ENCODE data around the gene CA4.
"Not testable (repeated sequence)": the region's sequence is repeated elsewhere in the genome, so short reads cannot be mapped to it uniquely, and the experiment has no call there.

The CA4 gene

DNA sequence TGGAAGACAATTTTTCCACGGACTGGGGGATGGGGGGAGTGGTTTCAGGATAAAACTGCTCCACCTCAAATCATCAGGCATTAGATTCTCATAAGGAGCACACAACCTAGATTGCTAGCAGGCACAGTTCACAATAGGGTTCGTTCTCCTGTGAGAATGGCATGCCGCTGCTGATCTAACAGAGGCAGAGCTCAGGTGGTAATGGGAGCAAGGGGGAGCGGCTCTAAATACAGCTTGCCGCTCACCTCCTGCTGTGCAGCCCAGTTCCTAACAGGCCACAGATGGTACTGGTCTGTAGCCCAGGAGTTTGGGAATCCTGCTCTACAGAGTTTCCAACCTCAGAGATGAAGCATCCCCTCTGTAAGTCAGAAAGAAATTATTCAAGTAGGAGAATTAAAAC, 27.0 kb downstream of the CA4 start:
- DNase-seq = not testable (repeated sequence)

DNA sequence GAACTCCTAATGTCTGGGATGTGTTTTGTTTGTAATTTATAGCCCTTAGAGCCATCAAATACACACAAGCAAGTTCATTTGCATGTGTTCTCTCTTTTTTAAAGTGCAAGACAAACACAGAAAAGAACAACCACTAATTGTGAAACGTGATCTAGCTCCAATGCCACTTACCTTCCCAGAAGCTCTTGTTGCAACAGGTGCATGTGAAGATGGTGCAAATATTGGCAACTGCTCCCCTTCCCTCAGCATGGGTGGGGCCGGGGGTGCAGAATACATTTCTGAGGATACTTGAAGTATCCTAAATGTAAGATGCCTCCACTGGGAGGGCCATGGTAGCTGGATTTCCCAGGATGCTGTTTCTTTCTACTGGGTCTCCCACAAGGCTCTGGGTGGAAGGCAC, 28.4 kb downstream of the CA4 start:
- DNase-seq = not testable (repeated sequence)

- DNase-seq = not testable (repeated sequence)
Measured at GRCh38 chr17:60180380-60180779, 30.6 kb downstream of the CA4 start.

- DNase-seq = not testable (repeated sequence)
Measured at GRCh38 chr17:60186372-60186771, 36.6 kb downstream of the CA4 start.

DNA sequence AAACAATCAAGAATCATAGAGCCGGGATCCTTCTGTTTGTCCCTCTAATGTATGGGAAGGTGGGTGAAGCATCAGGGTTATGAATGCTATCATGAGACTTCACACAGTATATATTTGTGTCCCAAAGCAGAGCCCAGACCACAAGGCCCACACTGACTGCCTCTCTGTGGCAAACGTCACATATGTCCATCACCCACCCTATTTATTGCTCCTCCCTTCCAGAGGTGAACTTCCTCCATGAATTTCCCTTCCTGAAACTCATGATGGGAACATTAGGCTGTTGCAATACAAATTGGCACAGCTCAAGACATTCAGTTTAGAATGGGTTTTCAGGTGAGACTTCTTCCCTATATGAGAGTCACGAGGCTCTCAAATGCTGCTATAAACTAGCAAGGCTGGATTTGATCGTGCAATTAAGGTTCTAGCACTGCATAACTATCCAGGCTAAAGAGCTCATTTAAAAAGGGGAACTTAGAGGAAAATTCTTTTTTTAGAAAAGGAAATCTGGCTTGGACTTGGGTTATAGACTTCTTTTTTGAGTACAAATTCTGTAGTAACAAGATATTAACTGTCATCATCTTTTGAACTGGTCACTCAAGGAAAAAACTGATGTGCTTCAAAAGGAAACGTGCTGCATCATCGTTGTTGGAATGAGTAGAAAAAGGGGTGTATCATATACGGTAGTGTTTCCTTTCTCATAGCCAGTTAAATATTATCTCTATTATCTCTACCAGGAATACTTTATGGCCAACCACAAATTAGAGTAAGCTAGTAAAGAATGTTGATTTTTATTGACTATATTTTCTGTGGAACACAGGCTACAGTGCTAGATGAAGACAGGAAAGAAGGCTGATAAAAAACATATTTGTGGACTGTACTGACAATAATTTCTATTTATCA, 37.3 kb downstream of the CA4 start:
- peak; percentile 71 for DNase-seq

DNA sequence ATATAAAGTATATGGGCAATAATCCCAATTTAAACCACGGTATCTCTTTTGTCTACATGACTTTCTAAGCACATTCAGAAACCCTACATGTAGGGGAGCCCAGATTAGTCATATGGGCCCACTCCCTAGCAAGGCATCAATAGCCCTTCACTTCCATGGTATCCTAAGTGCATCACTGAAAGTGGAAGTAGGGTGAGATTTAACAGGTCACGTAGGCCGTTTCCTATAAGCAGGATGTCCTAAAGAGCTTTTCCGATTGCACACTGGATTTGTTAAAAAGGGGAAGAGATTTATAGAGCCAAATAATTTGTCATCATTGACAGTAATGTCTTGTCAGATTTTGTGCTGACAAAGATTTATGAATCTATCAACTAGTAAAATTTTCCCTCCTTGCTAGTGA, 39.0 kb downstream of the CA4 start:
- DNase-seq = no peak

DNA sequence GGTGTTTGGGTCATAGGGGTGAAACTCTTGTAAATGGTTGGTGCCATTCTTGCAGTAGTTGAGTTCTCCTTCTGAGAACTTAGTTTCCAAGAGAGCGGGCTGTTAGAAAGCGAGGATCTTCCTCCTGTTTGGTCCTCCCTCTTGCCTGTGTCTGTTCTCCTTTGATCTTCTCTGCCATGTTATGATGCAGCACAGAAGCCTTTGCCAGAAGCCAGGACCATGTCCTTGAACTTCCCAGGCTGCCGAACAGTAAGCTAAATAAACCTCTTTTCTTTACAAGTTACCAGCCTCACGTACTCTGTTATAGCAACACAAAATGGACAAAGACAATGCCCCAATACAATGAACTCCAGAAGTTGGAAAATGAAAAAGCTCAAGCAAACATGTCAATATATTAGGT, 40.3 kb downstream of the CA4 start:
- DNase-seq = not testable (repeated sequence)

DNA sequence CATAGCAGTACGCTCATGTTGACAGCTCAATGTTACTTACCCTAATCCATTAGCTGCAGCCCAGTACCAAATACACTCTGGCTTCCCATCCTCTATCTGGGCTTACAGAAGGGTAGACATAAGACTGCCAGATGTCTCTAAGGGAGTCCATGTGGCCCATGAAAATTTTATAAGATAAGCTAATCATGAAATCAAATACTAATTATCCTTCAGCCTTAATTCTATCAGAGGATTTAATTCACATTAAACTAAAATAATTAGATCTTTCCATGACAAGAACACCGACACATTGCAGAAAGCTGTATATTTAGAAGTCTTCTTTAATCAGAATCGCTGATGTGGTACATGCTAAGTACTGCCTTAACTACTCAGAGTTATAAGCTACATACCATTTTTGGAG, 43.3 kb downstream of the CA4 start:
- DNase-seq = not testable (repeated sequence)

GRCh38 chr17:60193482-60193881, 43.7 kb downstream of the CA4 start:
- DNase-seq = no peak

DNA sequence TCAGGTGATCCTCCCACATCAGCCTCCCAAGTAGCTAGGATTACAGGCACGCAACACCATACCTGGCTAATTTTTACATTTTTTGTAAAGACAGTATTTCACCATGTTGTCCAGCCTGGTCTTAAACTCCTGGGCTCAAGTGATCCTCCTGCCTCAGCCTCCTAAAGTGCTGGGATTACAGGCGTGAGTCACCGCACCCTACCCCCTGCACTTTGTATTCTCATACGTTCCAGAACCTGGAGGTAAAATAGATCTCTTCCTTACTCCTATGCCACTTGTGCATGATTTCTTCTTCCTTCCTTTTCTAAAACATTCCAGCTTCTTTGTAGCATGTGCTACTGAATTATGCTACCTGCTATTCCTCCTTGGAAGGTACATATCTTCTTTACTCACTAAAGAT, 44.4 kb downstream of the CA4 start:
- DNase-seq = not testable (repeated sequence)

GRCh38 chr17:60198630-60199029, 48.9 kb downstream of the CA4 start:
- DNase-seq = not testable (repeated sequence)

DNA sequence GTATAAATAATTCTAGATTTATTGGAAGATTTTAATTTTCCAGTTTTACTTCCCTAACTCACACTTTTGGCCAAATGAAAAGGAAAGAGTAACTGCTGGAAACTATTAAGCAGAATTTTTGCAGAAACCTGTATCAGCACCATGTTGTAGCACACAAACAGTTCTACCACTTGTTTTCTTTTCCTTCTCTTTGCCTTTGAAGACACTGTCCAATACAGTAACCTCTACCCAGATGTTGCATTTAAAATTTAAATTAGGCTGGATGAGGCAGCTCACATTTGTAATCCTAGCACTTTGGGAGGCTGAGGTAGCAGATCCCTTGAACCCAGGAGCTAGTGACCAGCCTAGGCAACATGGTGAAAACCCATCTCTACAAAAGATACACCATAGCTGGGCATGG, 56.0 kb downstream of the CA4 start:
- not testable (repeated sequence) for DNase-seq

GRCh38 chr17:60208302-60208701, 58.5 kb downstream of the CA4 start:
- DNase-seq = not testable (repeated sequence)
